NCI-H1105 (cell line): ENCODE data around the gene ARHGAP31.

Experiments used
- DNase-seq: peaks from one replicate; lab custom pipeline; 2025; lab: John Stamatoyannopoulos, UW

ARHGAP31 gene

DNA sequence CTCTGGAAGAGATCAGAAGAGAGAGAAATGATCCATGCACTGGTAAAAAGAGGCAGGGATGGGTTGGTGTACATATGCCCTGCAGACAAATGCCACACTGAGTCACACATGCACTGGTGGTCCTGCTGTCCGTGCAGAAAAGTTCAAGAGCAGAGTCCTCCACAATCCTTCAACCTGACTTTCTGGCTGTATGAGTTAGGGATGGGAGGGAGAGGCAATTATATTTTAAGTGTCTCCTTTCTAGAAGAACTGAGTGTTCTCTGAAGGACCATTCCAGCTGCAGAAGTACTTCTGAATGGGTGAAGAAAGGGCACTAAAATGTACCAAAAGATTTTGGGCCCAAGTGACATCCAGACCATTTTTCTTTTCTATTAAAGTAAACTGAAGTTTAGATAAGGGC, 142.8 kb downstream of the ARHGAP31 start:
- DNase-seq, result no peak

DNA sequence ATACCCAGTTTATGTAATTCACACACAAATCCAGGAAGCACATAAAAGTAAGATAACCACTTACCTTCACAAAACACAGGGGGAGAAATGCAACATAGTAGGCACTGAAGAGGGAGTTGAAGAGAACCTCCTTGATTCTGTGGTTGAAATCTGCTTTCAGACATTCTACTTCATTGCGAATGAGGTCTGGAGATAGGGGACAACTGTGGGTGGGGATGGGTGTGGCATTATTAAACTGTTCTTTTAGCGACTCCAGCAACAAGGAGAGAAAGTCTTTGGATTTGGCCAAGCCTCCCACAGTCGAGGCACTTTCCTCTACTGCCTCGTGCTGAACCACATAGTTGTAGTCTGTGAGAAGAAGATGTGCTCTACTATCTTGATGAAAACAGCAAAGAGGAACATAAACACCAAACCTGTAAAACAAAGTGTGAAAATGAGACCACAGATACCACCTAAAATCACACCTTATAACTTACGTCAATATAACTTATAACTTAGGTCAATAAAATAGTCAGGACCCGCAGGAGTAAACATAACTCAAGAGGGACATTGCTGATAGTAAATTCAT, 143.6 kb downstream of the ARHGAP31 start:
- no peak for DNase-seq

DNA sequence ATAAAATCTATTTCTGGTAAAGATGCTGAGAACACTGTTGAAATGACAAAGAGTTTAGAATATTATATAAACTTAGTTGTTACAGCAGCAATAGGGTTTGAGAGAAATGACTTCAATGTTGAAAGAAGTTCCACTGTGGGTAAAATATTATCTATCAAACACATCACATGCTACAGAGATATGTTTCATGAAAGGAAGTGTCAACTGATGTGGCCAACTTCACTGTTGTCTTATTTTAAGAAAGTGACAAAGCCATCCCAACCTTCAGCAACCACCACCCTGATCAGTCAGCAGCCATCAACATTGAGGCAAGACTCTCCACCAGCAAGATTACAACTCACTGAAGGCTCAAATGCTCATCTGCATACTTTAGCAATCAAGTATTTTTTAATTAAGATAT, 149.0 kb downstream of the ARHGAP31 start:
- no peak for DNase-seq

GRCh38 chr3:119444590-119444989, 150.4 kb downstream of the ARHGAP31 start:
- no peak for DNase-seq

GRCh38 chr3:119453822-119454221, 159.6 kb downstream of the ARHGAP31 start:
- DNase-seq, result no peak

GRCh38 chr3:119456469-119456868, 162.3 kb downstream of the ARHGAP31 start:
- no peak for DNase-seq

GRCh38 chr3:119457246-119457645, 163.1 kb downstream of the ARHGAP31 start:
- DNase-seq, result no peak

GRCh38 chr3:119463171-119464169, 169.3 kb downstream of the ARHGAP31 start, which contains the start of gene TMEM39A:
Gene TMEM39A (minus strand): TSS chr3:119463615. CDS start chr3:119462074, 1,541 bp downstream.
- DNase-seq, result peak; percentile 100

- DNase-seq, result no peak
Measured at GRCh38 chr3:119468041-119468440, 173.9 kb downstream of the ARHGAP31 start.

- peak; percentile 49 for DNase-seq
Measured at GRCh38 chr3:119469418-119470189, 175.4 kb downstream of the ARHGAP31 start.
